GM18870 (cell line): ENCODE results near the gene TAGLN.

ENCODE experiments used
- ATAC-seq: cut with Tn5 transposase; IDR thresholded peaks from one replicate; pipeline ENCODE4 v1.9.1; 2021; ENCODE audit warnings: moderate library complexity; ENCODE audit not compliant: unreplicated experiment

Gene TAGLN

GRCh38 chr11:117212697-117213355, 13.7 kb downstream of the TAGLN start:
- no peak for ATAC-seq

GRCh38 chr11:117214404-117215110, 15.4 kb downstream of the TAGLN start:
- ATAC-seq, result no peak

- no peak for ATAC-seq
Measured at GRCh38 chr11:117217141-117218084, 18.2 kb downstream of the TAGLN start.

GRCh38 chr11:117218133-117218915, 19.2 kb downstream of the TAGLN start:
- no peak for ATAC-seq

GRCh38 chr11:117219001-117219400, 19.8 kb downstream of the TAGLN start:
- no peak for ATAC-seq

GRCh38 chr11:117219455-117219854, 20.3 kb downstream of the TAGLN start:
- no peak for ATAC-seq

- no peak for ATAC-seq
Measured at GRCh38 chr11:117219995-117220394, 20.8 kb downstream of the TAGLN start.

GRCh38 chr11:117220568-117220967, 21.4 kb downstream of the TAGLN start:
- no peak for ATAC-seq

GRCh38 chr11:117220999-117221774, 22.0 kb downstream of the TAGLN start:
- ATAC-seq, result no peak

GRCh38 chr11:117221775-117222517, 22.8 kb downstream of the TAGLN start:
- no peak for ATAC-seq

GRCh38 chr11:117222991-117223740, 24.0 kb downstream of the TAGLN start:
- ATAC-seq, result no peak

- no peak for ATAC-seq
Measured at GRCh38 chr11:117223741-117224689, 24.8 kb downstream of the TAGLN start.

GRCh38 chr11:117225553-117226170, 26.5 kb downstream of the TAGLN start:
- no peak for ATAC-seq

GRCh38 chr11:117226388-117227385, 27.5 kb downstream of the TAGLN start:
- peak; percentile 50 for ATAC-seq

- no peak for ATAC-seq
Measured at GRCh38 chr11:117228091-117228490, 28.9 kb downstream of the TAGLN start.

GRCh38 chr11:117229411-117229810, 30.2 kb downstream of the TAGLN start:
- no peak for ATAC-seq
